ENCODE data around the gene ARFGAP3.

The ARFGAP3 gene

GRCh38 chr22:42831712-42832111 is 25.4 kb downstream of the ARFGAP3 start:
- no peak for DNase-seq (ENCODE audit: low read depth in 2 of 2)
- H3K4me3 ChIP-seq (replicated peaks in 1 of 2; ENCODE audit: low read depth in 2 of 2, low read length in 2 of 2): no peak overlapping the region
- TF ChIP-seq CTCF (IDR thresholded peaks at IDR 0.05; ENCODE audit: low read depth, low read length): no peak

- no peak overlapping the region for H3K4me3 ChIP-seq (replicated peaks in 1 of 2; ENCODE audit: low read depth in 2 of 2, low read length in 2 of 2)
- no peak for TF ChIP-seq CTCF (IDR thresholded peaks at IDR 0.05; ENCODE audit: low read depth, low read length)
- DNase-seq (ENCODE audit: low read depth in 2 of 2): no peak
These were observed 26.9 kb downstream of the ARFGAP3 start for GRCh38 chr22:42830161-42830560.

GRCh38 chr22:42829302-42829701 is 27.8 kb downstream of the ARFGAP3 start:
- no peak for TF ChIP-seq CTCF (IDR thresholded peaks at IDR 0.05; ENCODE audit: low read depth, low read length)
- H3K4me3 ChIP-seq (replicated peaks in 1 of 2; ENCODE audit: low read depth in 2 of 2, low read length in 2 of 2): no peak overlapping the region
- no peak for DNase-seq (ENCODE audit: low read depth in 2 of 2)

GRCh38 chr22:42825796-42826195 is 31.3 kb downstream of the ARFGAP3 start:
- no peak for TF ChIP-seq CTCF (IDR thresholded peaks at IDR 0.05; ENCODE audit: low read depth, low read length)
- DNase-seq (ENCODE audit: low read depth in 2 of 2): no peak
- H3K4me3 ChIP-seq (replicated peaks in 1 of 2; ENCODE audit: low read depth in 2 of 2, low read length in 2 of 2): no peak overlapping the region

GRCh38 chr22:42821386-42821785 is 35.7 kb downstream of the ARFGAP3 start:
- no peak for DNase-seq (ENCODE audit: low read depth in 2 of 2)
- no peak overlapping the region for H3K4me3 ChIP-seq (replicated peaks in 1 of 2; ENCODE audit: low read depth in 2 of 2, low read length in 2 of 2)
- no peak for TF ChIP-seq CTCF (IDR thresholded peaks at IDR 0.05; ENCODE audit: low read depth, low read length)

- DNase-seq (ENCODE audit: low read depth in 2 of 2): peak; percentile 74 to 81
- H3K4me3 ChIP-seq (replicated peaks in 1 of 2; ENCODE audit: low read depth in 2 of 2, low read length in 2 of 2): no peak overlapping the region
- TF ChIP-seq CTCF (IDR thresholded peaks at IDR 0.05; ENCODE audit: low read depth, low read length): peak; percentile 36
These were observed 36.9 kb downstream of the ARFGAP3 start for GRCh38 chr22:42820045-42820763.
